GM18526 (cell line): Measurements from ENCODE around the gene CPEB1.

ENCODE experiments used
- POLR2A ChIP-seq: IDR thresholded peaks from 3 replicates; pipeline ENCODE4 v1.6.1; 2011; ENCODE audit not compliant: insufficient read length; ENCODE audit errors: extremely low read depth

Gene CPEB1

DNA sequence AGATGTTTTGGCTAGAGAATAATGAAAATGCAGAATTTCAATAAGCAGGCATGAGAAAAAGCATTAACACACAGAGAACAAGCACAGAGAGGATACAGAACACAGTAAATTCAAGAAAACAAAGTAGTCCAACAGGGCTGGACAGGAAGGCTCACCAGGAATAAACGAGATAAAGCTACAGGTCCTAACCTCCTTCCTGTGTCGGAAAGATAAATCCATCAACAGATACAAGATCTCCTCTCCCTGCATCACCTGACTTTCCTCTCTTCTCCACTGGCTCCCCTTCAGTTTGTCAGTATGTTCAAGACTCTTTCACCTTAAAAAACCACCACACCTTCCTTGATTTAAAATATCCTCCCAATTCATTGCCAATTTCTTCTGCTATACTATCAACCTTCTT, 11.4 kb downstream of the CPEB1 start:
- TF ChIP-seq POLR2A = no peak

DNA sequence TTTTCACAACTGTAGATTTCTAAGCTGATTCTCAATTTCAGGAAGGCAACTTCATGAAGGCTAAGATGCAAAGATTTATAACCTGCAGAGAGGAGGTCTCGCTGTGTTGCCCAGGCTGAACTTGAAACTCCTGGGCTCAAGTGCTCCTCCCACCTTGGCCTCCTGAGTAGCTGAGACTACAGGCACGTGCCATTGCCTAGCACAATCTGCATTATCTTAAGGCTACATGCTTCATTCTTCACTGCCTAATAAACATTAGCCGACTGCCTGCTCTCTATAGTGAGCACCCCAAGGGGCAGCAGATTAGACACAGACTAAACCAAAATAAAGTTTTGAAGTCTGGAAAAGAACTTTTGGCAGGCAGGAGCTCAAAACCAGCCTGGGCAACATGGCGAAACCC, 17.1 kb downstream of the CPEB1 start:
- TF ChIP-seq POLR2A = no peak

DNA sequence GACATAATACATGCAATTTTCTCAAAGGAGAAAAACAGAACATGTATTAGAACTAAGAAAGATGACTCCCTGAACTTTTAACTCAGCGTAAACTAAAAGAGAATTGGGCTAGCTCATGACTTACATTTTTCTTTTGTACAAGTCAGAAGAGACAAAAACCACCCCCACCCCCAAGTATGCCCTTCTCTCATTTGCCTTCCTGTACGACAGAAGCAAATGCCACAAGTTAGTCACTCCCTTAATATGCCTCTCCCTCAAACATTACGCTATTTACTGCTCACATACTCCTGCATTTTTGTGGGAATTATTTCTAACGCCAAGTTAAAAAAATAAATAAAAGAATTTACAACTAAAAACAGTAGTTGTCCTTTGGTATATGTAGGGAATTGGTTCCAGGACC, 22.0 kb downstream of the CPEB1 start:
- no peak for TF ChIP-seq POLR2A

DNA sequence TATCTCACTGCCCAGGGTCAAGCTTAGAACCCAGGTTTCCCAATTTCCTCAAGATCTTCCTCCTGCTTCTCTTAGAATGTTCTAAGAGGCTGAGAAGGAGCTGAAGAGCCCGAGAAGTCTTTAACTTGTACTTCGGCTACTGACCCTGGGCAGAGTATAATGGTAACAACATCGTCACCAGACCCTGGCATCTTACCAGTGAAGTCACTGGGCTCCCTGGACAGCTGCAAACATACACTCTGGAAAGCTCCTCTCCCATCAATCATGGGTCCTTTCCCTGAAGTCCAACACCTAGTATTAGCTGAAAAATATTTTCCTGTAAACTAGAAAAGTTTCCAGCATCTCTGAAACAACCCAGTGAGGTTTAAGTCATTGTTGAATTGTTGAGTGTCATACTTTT, 22.7 kb downstream of the CPEB1 start:
- no peak for TF ChIP-seq POLR2A

DNA sequence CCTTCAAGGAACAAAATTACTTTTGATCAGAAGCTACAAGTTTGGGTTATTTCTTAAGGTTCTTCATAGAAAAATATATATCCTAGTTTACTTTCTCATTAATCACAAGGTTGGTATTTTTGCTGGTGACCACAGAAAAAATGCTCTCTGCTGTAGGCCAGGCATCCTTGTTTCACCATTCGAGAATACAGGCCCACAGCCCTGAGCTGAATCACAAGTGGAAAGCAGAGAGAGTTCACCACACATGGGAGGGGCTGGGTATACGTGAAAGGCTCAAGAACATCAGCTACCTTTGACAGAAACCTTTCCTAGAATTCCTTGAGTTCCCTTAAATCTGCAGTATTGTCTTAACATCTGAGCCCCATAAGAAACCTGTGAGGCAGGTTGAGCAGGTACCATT, 23.2 kb downstream of the CPEB1 start:
- no peak for TF ChIP-seq POLR2A

DNA sequence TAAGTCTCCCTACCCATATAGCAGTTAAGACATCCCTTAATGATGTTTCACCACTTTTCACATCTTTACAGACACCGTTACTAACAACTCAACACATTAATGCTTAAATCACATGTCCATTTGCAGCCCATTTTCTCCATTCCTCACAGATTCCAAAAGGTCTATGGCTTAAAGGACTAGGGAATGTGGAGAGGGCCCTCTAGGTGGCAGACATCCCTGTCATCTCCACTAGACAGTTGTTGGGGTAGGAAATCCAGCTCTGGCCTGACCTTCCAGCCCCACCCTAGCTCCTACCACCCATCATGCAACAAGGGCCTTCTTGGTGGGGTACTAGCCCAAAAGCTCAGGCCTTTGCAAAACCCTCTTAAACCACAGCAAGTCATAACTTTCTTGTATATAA, 25.2 kb downstream of the CPEB1 start:
- no peak for TF ChIP-seq POLR2A

DNA sequence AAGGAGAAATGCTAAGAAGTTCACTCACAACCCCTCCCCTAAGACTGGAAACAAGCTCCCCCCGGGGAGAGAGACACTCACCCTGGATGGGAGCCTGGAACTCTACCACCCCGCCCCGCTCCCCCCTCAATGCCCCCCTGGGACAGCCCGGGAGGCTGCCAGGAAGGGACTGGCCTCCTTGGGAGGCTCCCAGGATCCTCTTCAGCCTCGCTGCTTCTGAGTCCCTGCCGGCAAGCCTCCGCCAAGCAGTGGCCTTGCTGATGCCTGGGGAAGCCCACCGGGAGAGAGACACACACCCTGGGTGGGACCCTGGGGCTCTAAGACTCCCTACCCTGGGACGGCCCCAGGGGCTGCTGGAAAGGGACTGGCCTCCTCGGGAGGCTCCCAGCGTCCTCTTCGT, 33.4 kb downstream of the CPEB1 start:
- no peak for TF ChIP-seq POLR2A

DNA sequence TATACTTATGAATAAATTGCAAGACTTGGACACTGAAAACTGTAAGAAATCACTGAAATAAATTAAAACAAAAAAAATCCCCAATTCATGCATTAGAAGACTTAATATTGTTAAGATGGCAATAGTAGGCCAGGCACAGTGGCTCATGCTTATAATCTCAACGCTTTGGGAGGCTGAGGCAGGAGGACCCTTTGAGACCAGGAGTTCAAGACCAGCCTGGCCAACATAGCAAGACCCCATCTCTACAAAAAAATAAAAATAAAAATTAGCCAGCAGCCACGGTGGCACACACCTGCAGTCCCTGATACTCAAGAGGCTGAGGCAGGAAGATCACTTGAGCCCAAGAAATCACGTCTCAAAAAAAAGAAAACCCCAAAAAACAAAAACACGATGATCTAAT, 35.8 kb downstream of the CPEB1 start:
- no peak for TF ChIP-seq POLR2A

DNA sequence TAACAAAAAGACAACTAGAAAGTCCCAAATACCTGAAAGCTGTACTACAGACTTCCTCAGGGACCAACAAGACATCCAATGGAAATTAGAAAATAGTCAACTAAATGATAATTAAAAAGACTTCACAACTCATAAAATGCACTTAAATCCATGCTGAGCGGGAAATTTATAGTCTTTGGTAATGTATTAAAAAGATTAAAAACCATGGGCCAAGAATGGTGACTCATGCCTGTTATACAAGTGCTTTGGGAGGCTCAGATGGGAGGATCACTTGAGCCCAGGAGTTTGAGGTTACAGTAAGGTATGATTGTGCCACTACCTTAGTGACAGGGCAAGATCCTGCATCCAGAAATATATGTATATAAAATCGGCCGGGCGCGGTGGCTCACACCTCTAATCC, 45.0 kb downstream of the CPEB1 start:
- TF ChIP-seq POLR2A = no peak

DNA sequence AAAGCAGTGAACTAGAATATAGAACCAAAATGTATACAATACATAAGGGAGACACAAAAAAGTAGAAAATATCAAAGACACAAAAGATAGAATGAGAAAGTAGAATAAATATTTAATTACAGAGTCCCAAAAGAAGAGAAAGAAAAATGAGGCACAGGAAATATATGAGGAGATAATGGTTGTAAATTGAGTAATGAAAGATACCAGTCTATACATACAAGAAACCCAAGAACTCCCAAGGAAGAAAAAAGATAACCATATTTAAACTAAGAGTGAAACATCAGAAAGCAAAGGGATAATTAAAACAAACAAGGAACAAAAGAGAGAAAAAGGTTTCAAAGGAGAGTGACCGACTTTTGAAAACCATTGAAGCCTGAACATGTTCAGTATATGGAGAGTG, 47.3 kb downstream of the CPEB1 start:
- no peak for TF ChIP-seq POLR2A

DNA sequence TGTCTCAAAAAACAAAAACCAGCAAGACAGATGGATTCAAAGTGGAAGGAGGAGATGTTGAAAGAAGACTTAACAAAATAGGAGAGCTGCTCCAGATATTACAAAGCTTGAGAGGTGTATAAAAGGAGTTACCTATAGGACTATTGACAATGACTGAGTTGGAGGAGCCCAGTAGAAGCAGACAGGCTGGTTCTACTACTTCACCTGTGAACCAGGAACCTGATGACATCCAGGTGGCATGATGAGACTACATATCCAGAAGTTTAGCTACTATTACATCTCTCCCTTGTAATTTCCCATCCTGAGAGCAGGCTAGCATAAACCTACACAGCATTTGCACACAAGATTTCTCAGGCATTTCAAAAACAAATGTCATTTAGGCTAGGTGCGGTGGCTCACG, 49.3 kb downstream of the CPEB1 start:
- TF ChIP-seq POLR2A = no peak

DNA sequence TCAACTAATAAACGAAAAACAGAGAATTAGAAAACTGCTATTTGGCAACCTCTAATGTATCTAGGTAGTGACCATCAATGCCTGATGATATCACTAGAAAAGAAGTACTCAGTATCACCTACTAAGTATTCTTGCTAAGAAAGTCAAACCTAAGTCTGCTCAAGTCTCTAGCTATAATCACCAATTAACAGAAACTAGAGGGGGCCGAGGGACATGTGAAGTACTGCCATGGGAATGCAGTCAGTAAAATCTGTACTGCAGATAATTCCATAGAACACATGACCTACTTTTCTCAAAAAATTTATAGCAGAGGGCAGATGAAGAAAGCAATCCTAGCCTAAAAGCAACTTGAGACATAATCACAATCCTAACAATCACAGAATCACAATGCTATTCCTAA, 51.4 kb downstream of the CPEB1 start:
- TF ChIP-seq POLR2A = no peak

DNA sequence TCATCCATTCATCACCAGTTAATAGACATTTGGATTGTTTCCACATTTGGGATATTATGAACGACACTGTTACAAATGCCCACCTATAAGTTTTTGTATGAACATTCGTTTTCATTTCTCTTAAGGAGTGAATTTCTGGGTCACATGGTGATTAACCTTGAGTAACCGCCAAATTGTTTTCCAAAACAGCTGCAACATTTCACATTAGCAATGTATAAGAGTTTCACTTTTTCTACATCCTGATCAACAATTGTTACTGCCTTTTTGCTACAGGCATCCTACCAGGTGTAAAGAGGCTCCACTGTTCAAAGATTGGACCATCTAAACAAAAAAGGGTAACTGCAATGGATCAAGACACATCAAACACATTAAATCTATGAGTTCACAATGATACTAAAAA, 52.0 kb downstream of the CPEB1 start:
- TF ChIP-seq POLR2A = no peak

DNA sequence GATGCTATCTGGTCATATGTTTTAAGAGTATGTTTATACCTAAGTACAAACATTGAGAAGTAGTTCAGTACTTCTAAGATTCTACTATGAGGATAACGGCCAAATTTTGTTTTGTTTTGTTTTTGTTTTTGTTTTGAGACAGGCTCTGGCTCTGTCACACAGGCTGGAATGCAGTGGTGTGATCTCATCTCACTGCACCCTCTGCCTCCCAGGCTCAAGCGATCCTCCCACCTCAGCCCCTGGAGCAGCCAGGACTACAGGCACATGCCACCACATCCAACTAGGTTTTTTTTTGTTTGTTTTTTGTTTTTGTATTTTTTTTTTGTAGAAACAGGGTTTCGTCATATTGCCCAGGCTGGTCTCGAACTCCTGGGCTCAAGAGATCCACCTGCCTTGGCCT, 59.4 kb downstream of the CPEB1 start:
- no peak for TF ChIP-seq POLR2A

DNA sequence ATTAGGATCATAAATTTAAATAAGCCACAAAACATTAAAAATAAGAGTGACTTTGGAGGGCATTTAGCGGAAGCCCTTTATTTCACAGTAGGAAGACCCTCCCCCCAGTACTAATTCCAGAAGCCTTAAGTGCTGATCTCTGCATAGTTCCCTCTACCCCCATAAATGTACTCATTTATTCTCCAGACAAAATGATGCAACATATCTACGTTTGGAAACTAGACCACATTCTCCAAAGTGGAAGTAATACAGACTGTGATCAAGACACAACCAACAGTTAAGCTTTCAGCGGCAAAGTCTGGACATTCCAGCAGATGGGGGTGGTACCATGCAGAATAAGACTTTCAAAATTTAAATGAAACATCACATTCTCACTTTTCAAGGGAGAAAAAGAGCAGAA, 62.1 kb downstream of the CPEB1 start:
- no peak for TF ChIP-seq POLR2A

DNA sequence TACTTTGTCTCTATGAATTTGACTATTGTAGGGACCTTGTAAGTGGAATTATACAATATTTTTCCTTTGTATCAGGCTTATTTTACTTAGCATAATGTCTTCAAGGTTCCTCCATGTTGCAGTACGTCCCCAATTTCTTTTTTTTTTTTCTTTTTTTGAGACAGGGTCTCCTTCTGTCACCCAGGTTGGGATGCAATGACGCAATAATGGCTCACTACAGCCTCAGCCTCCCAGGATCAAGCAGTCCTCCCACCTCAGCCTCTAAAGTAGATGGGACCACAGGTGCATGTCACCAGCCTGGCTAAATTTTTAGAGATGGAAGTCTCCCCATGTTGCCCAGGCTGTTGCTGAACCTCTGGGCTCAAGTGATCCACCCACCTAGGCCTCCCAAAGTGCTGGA, 66.5 kb downstream of the CPEB1 start:
- TF ChIP-seq POLR2A = no peak

DNA sequence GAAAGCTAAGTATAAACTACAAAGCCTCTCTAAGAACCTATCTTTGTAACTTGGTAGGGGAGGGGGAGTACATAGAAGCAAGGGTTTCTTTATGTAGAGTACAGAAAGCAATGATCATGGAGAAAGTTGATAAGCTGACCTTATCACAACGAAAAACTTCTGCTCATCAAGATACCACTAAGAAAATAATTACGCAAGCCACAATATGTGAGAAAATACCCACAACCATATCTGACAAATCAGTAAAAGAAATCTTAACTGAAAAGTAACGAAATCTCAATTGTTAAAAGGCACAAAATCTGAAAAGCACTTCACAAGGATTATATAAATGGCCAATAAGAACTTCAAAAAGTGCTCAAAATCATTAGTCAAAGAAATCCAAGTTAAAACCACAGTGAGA, 71.8 kb downstream of the CPEB1 start:
- no peak for TF ChIP-seq POLR2A

DNA sequence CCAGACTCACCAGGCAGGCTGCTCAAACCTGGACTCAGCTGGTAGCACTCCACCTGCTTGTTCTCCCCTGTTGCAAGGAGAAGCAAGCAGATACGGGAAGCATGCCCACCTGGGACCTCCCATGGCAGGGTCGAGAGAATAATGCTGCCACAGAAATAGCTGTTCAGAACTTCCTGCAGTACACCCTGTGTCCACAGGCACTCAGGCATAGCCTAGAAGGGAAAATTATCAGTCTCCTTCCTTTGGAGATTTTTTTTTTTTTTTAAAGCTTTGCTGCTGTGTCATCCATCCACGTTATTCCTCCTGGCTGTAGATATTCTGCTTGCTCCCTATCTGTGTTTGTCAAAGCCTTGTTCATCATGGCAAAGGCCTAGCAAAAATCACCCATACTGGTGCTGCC, 74.2 kb downstream of the CPEB1 start:
- no peak for TF ChIP-seq POLR2A

DNA sequence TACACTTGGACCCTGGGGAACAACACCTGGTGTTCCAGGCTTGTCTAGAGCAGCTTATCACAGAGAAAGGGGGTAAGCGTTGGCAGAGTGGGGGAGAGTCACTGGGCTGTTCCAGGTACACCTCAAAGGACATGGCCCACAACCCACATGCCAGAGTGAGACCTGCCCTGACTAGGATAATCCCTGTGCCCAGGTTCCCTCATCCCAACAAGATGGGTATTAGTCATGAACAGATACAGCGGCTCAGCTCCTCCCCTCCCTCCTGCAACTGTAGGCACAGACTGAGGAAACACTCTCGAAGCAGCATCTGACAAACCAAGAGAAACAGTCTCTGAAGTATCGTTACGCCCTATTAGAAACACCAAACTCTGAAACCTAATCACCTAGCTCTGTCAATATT, 74.9 kb downstream of the CPEB1 start:
- TF ChIP-seq POLR2A = no peak

DNA sequence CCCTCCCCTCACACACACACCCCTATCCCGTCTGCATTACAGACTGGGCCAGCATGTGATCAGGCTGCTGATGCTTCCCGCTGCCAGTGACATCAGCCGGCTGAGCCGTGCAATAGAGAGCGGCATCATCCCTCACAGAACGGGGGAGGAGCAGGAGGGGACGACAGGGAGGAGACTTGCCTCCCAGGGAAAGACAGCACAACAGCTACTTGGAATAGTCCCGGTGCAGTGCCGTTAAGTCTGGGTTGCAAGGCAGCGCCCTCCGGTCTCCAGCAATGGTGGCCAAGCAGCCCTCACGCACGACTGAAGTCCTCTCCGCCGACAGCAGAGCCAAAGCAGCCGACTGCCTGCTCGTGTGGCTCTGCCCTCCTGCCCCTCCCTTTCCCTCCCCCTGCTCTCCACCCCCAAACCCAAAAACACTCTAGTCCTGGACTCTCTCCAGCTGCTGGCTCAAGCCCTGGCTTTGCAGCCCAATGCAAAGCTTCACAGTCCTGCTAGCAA, 75.4 kb downstream of the CPEB1 start:
- TF ChIP-seq POLR2A = no peak
